SK-N-DZ (cell line): Measurements from ENCODE around the gene NKAIN2.

Experiments
- DNase-seq: peaks from one replicate; pipeline ENCODE4 v3.0.0-alpha.2; 2015; ENCODE audit warnings: low spot score

The NKAIN2 gene

GRCh38 chr6:124812067-124812466, 1008.4 kb downstream of the NKAIN2 start:
- DNase-seq, result no peak

GRCh38 chr6:124819346-124819745, 1015.7 kb downstream of the NKAIN2 start:
- no peak for DNase-seq

GRCh38 chr6:124822204-124822613, 1018.5 kb downstream of the NKAIN2 start:
- no peak for DNase-seq

DNA sequence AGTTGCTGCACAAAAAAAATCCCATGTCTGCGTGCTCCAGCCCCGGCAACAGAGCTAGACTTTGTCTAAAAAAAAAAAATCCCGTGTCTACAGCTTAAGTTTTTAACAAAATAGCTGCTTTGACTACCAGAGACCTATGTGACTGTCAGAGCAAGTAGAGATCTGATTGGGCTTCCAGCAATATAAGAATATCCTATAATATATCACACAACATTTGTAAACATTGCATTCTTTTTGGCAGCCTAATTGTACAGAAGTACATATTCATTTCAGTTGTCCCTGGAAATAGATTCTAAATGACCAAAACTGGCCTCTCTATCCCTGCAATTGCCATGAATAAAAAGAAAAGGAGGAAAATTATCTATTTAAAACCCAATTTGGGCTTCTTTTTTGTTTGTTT, 1019.1 kb downstream of the NKAIN2 start:
- no peak for DNase-seq

DNA sequence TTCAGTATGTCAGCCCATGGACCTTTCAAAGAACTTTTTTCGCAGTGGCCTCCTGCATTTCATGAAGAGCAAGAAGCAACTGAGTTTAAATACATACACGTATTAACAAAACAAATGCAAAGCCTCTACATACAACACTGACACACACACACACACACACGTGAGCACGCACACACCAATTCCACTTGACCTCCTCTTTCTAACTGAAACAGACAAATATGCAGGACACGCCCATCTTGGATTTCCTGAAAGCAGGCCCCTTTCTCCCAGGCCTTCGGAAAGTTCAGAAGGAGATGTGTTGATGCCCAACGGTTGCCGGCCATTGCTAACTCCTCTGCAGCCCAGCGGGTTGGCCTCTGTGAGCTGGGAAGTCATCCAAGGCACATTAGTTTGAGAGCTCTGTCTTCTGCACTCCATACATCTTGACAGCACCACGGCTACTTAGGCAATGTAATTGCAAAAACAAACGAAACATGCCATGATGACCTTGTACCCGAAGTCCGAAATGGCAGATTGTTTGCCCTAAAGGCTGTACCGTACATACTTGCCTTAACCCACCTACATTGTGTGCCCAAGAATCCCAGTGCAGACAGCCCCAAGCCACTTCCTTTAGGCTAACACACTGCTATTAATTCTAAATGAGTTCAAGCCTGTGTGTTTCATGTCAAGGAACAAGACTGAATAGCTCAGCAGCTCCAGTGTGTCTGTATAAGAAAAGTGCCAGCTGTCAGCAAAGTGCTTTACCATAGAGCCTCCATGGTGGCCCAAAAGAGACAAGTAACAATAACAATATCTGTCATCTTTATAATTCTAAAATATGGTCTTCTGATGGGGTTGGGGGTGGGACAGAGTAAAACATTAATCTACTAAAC, 1019.8 kb downstream of the NKAIN2 start:
- DNase-seq, result no peak

DNA sequence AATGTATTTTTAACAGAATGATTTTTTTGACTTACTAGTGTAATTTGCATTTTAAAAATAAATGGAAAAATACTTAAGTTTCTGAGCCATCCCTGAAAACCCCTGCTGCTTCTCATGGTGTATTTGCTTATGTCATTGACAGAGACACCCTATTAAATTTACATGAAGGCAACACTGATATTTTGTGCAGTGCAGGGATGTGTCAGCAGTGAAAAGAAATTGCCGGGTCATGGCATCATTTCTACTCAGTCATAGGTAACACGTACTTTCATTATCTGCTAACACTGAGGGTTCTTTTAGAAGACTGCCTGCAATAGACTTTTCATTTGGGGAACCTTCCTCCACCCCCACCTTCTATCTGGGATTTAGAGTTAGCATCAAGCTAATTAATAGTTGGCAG, 1021.9 kb downstream of the NKAIN2 start:
- DNase-seq, result no peak

GRCh38 chr6:124829822-124830221, 1026.2 kb downstream of the NKAIN2 start:
- no peak for DNase-seq

GRCh38 chr6:124830506-124830905, 1026.8 kb downstream of the NKAIN2 start:
- no peak for DNase-seq

DNA sequence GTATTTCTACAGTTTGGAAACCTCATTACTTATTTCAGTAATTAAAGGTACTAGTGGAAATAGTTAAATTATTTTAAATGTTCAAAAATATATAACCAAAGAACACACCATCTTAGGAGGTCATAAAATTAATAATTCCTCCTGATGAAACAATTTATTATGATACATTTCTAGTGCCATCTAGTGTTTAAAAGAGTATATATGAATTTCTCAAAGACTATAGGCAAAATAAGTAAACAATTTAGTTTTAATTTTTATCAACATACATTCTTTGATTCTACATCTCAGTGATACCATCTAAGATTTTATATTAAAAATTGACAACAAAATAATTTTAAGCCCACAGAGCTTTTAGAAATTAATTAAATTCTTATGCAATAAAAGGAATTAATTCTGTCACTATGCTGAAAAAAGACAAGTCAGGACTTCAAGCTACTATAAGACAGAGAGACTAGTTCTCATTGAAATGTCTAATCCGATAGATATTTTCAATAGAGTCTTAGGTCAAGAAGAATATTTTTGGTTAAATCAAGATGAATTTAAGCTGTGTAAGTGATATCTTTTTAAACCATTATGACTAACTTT, 1050.8 kb downstream of the NKAIN2 start:
- DNase-seq, result no peak

DNA sequence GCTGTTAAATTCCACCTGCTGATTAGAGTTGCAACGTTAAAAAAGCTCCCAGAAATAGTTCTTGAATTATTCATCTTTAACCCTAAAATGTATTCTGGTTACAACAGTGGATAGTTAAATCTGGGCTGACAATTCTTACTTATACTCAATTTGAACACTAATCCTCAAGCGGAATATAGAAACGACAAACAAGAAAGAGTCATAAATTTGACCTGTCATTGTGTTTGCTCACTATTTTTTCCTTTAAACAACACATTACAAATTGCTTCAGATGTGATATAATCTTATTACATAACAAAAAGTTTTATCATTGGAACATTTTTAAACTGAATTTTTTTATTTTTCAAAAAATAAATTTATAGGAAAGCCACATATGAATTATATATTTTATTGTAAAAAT, 1054.1 kb downstream of the NKAIN2 start:
- DNase-seq, result no peak

GRCh38 chr6:124858564-124858963, 1054.9 kb downstream of the NKAIN2 start:
- no peak for DNase-seq

- DNase-seq, result no peak
These were observed 1055.7 kb downstream of the NKAIN2 start for GRCh38 chr6:124859366-124859765.

DNA sequence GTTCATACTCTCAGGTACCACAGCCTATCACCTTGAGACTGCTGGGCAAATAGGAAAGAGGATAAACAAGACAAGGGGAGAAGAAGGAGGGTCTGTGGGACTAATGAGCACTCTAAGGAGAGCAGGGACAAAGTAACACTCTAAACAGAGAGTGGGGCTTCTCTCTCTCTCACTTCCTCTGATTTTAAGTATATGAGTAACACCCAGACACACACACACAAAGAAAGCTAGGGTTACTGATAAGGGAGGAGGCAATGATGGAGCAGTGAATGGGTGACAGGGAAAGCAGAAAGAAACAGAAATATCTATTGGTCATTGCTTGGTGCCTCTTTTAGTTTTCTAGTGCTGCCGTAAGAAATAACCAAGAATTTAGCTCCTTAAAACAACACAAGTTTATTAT, 1062.4 kb downstream of the NKAIN2 start:
- DNase-seq, result no peak

DNA sequence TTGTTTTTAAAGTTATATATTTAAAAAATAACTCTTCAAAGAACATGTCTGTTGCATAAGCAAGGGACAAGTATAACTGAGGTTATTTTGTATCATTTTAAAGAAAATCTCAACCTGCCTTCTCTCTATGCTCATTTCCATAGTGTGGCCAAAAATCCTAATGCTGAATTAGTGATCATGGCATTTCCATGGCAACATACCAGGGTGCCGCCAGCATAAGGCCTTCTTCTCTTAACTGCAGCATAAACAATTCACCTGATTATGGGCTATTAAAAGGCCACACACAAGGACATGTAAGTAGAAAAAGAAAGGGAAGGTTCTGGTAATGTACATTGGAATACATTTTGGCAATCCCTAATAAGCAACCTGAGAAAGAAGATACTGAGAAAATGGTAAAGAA, 1063.5 kb downstream of the NKAIN2 start:
- no peak for DNase-seq

GRCh38 chr6:124868481-124868880, 1064.8 kb downstream of the NKAIN2 start:
- no peak for DNase-seq

- no peak for DNase-seq
These were observed 1065.8 kb downstream of the NKAIN2 start for GRCh38 chr6:124869416-124869815.

- peak; percentile 15 for DNase-seq
These were observed 1067.2 kb downstream of the NKAIN2 start for GRCh38 chr6:124870611-124871459.

DNA sequence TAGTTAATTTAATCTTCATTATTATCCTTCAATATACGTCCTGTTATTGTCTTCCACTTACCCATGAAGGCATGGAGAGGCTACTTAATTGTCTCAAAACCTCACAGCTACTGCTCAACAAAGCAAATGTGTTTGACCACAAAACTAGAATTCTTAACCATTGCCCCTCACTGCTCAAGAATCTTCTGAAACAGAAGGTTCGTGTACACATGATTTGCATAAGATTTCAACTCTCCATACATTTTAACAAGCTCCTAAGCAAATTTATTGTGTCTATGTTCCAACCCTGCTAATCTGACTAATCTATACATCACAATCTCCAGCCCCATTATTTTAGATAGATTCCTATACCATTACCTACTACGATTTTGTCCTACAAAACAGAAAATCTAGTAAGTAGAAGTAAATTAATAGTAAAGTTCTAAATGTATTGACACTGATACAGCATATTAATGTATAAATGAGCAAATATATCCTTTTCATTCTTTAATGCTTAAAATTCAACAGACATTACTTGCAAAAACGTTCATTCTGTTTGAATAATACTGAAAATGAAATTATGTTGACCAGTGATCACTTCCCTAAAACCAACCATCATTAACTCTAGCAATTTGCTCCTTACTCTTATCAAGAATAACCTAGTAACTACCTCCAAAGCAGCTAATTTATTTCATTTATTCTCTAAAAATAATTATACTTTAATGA, 1068.8 kb downstream of the NKAIN2 start:
- DNase-seq, result no peak

DNA sequence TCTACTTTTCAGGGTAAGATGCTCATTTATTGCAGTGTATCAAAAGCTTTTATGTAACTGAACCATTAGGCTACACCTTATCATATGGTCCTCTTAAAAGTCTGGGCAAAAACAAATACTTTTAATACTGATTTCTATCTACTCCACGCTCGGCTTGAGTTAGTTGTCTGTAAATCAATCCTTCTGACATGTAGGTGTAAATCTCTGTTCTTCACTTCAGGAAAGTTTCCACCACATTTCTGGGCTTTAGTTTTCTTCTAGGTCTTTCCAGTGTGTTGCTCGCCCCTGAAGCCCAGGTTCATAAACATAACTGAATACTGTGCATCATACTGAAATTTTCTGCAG, 1069.4 kb downstream of the NKAIN2 start:
- DNase-seq, result no peak
